Kidney epithelial cell (primary cell): Measurements from ENCODE around the gene HOXD8. TPM values are rescaled to one million over a fixed set of nuclear protein-coding genes. Genes with fewer than 3 reads are reported as not detected.

Source experiments
- DNase-seq: peaks from one replicate; pipeline ENCODE4 v3.0.0-alpha.2; 2010; ENCODE audit warnings: low read depth
- H3K27me3 ChIP-seq: 2 replicates; pipeline ENCODE4 v1.6.0; 2011; ENCODE audit warnings: low read length; ENCODE audit not compliant: control insufficient read depth, insufficient read depth
- H3K36me3 ChIP-seq: 2 replicates; pipeline ENCODE4 v1.5.1; 2011; ENCODE audit warnings: low read length; ENCODE audit not compliant: control insufficient read depth, insufficient read depth
- H3K4me3 ChIP-seq: 2 replicates; pipeline ENCODE4 v1.5.1; 2011; ENCODE audit warnings: low read depth, mild to moderate bottlenecking, control low read depth, low read length
- CTCF ChIP-seq: IDR thresholded peaks from 2 replicates; pipeline ENCODE4 v1.5.1; 2011; ENCODE audit warnings: mild to moderate bottlenecking, moderate library complexity, low read length, control low read depth, inconsistent platforms; ENCODE audit not compliant: insufficient read depth, poor library complexity, severe bottlenecking
- total RNA-seq: library from RNA; depleted of rRNA; stranded (reverse); fragments of >200 nt; gene quantifications from 2 replicates; pipeline ENCODE4 v1.2.3, GENCODE V29; 2015

Gene HOXD8
- total RNA-seq, 1 donor from 2014 or later = 18.1 TPM

- Histone ChIP-seq H3K4me3 (peak overlapping the region; percentile 65), H3K27me3 (peaks cover 2% of the 10 kb centered on the region), H3K36me3 (no peaks in the 10 kb centered on the region)
- DNase-seq = no peak
- no peak for TF ChIP-seq CTCF
Measured at GRCh38 chr2:176117162-176117822, 12.2 kb upstream of the HOXD8 start.

DNA sequence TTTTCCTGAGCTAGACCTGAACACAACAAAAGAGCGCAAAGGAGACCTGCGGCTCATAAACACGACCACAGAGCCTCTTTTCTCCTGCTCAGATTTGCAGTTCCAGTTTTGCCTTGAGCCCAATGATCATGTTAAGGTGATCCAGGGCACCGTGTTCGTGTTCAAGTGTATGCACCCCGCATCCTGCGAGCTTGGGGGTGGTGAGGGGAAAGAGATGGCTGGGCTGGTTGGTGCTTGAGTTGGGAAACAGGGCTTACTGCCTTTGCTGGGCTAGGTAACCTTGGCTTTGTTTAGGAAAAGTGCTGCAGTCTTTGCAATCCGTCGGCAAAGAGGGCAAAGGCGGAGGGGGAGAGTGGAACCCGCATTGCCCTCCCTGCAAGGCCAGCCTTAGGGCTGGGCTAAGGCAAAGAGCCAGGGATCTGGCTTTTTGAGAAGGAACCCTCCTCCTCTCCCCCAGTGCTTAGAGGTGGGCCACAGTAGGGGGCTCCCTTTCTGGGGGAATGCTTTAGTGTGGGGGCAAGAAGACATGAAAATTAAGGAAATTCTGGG lies 11.6 kb upstream of the HOXD8 start:
- Histone ChIP-seq H3K4me3 (peak overlapping the region; percentile 65), H3K36me3 (no peaks in the 10 kb centered on the region), H3K27me3 (peaks cover 2% of the 10 kb centered on the region)
- no peak for TF ChIP-seq CTCF
- no peak for DNase-seq

DNA sequence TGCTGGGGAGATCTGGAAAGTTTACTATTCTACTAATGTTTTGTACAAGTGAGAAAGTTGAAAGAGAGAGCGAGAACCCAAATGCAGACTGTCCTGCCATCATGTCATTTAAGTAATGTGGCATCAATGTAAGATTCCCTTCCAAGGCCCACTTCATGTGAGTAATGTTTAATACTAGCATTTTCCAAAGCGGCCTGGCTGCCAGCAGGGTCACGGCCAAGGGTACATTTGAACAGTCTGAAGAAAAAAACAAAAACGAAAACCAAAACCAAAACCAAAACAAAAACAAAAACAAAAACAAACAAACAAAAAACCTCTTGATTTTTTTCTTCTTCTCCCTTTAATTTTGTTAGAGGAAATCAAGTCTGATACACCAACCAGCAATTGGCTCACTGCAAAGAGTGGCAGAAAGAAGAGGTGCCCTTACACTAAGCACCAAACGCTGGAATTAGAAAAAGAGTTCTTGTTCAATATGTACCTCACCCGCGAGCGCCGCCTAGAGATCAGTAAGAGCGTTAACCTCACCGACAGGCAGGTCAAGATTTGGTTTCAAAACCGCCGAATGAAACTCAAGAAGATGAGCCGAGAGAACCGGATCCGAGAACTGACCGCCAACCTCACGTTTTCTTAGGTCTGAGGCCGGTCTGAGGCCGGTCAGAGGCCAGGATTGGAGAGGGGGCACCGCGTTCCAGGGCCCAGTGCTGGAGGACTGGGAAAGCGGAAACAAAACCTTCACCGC lies 10.7 kb upstream of the HOXD8 start:
- no peaks in the 10 kb centered on the region for H3K36me3 ChIP-seq
- H3K27me3 ChIP-seq = peaks cover 2% of the 10 kb centered on the region
- TF ChIP-seq CTCF = peak; percentile 73
- peak overlapping the region; percentile 65 for H3K4me3 ChIP-seq
- no peak for DNase-seq

DNA sequence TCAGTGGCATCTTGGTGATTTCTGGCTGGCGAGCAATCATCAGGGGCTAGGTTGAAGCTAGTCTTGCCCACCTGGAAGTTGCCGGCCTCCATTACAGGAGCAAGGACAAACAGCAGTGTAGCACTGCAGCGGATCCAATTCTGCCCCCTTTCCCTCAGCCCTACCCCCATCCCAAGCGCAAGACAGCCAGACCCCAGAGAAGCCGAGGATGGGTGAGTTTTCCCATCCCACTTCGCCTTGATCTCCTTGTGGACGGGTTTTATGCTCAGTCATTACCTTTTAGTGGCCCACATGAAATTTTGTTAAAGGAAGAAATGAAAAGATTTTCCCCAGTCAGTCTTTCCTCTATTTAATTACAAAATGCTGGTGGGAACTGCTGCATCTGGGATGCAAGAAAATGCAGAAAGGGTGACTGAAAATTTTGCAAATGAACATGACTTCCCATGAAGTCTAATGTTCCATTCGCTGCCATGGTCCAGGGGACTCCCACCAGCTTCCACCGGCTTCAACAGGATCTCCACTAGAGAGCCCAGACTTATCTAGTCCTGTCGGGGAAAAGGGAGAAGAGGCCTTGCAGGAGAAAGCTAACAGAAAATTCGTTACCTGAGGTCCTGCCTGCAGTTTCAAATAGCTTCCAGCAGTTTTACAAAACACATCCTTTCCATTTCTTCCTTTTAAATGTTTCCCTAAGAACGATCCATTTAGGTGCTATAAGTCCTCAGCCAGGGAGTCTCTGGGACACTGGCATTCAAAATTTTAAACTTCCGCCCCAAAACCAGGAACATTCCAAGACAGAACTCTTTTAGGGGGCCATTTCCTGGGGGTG lies 8.9 kb upstream of the HOXD8 start:
- Histone ChIP-seq H3K36me3 (no peaks in the 10 kb centered on the region), H3K27me3 (peaks cover 2% of the 10 kb centered on the region), H3K4me3 (peak overlapping the region; percentile 59)
- no peak for TF ChIP-seq CTCF
- no peak for DNase-seq

GRCh38 chr2:176121190-176122051 lies 8.1 kb upstream of the HOXD8 start:
- peaks cover 2% of the 10 kb centered on the region for H3K27me3 ChIP-seq
- DNase-seq = no peak
- H3K4me3 ChIP-seq = peak overlapping the region; percentile 59
- no peak for TF ChIP-seq CTCF
- no peaks in the 10 kb centered on the region for H3K36me3 ChIP-seq
